ENCODE measurements around the gene PTTG1IP.
A peak's percentile ranks its signal among the peaks of the same experiment; 100 is the strongest.

The PTTG1IP gene

DNA sequence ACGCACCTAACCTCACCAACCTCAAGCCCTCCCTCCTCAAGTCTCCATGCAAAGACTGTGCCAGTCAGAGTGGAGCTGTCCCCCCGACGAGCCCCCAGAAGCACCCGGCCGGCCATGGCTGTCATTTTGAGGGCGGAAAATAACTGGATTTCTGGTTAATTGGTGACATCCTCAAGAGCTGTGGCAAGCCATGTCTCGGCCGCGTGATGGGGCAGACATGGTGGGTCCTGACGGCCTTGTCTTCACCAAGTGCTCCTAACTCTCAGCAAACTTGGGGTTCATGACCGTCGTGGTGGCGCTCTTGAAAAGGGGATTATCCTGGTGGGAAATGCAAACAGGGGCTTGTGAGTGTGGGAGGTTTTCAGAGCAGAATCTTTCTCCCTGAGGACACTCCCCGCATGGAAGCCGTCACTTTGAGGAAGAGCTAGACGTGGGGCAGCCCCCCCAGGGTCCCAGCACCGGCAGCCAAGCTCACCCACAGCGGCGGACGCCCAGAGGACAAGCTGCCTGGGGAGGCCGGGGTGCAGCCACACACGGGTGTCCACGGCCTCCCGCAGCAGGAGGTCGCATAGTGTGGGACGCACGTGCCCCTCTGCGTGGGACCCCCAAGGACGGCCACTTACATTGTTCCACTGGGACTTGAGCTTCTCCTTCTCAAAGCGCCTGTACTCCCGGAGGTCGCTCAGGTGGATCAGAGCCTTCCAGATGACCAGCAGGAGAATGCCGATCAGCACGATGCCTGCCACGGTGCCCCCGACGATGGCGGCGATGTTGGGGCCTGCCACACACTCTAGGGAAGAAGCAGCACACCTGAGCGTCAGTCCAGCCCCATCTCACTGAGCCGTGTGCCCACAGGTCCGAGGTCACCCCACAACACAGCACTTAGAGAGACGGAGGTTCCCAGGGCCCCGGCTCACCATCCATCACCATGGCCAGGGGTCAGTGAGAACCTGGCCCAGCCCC, 12.9 kb upstream of the PTTG1IP start:
- H3K27me3 ChIP-seq (replicated peaks in 2 of 5; ENCODE audit: control insufficient read depth in 4 of 5, insufficient read depth in 5 of 5, low read length in 4 of 5), result no peaks in the 10 kb centered on the region
- H3K36me3 ChIP-seq (ENCODE audit: control insufficient read depth in 4 of 4, insufficient read depth in 4 of 4, low read length in 3 of 4), result peaks cover 2 to 47% (median 25%) of the 10 kb centered on the region in 4 experiments
- H3K4me1 ChIP-seq (ENCODE audit: control extremely low read depth in 1 of 4, control insufficient read depth in 4 of 4, insufficient read depth in 4 of 4, low read length in 3 of 4), result peaks cover 7 to 29% (median 25%) of the 10 kb centered on the region in 4 experiments
- ChIA-PET CTCF (interaction anchor here (1.3 to 1.5 kb wide), 3 partner anchors 11 to 81 kb away, joined by 3 to 4 read pairs (median 3); no protein-coding TSS in a partner anchor), POLR2A (no interaction called here)
- WGBS (ENCODE audit: insufficient coverage), result 97% methylated on average over 42 of the region's 44 CpGs
- H3K4me3 ChIP-seq (ENCODE audit: control insufficient read depth in 1 of 7, extremely low read depth in 1 of 7, insufficient read depth in 4 of 7, low read depth in 2 of 7, low read length in 6 of 7), result no peak overlapping the region
- no peaks in the 10 kb centered on the region for H3K9me3 ChIP-seq (ENCODE audit: control extremely low read depth in 1 of 5, control insufficient read depth in 4 of 5, insufficient read depth in 2 of 5, low read depth in 1 of 5, low read length in 4 of 5)
- H3K27ac ChIP-seq (ENCODE audit: insufficient read depth in 1 of 2, low read depth in 1 of 2, low read length in 2 of 2, poor library complexity in 1 of 2, severe bottlenecking in 2 of 2), result no peak overlapping the region
- no peak for DNase-seq

DNA sequence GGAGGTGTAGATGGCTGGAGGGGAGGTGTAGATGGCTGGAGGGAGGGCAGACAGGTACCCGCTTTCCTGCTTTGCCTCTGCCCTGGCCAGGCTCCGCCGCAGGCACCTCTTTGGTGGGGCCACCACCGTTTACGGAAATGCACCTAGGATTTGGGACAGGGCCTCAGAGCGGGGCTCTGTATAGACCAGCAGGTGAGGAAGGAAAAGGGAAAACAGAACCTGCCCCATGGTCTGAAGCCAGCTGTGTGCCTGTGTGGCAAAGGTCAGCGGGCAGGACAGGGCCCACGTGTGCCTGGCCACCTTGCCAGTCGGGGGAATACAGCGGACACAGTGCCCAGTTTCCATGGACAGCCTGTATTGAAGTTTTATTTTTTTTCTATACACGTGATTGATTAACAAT, 12.1 kb upstream of the PTTG1IP start:
- H3K9me3 ChIP-seq (ENCODE audit: control extremely low read depth in 1 of 5, control insufficient read depth in 4 of 5, insufficient read depth in 2 of 5, low read depth in 1 of 5, low read length in 4 of 5), result no peaks in the 10 kb centered on the region
- DNase-seq, result no peak
- H3K4me1 ChIP-seq (ENCODE audit: control extremely low read depth in 1 of 4, control insufficient read depth in 4 of 4, insufficient read depth in 4 of 4, low read length in 3 of 4), result peaks cover 11 to 36% (median 32%) of the 10 kb centered on the region in 4 experiments
- H3K27ac ChIP-seq (ENCODE audit: insufficient read depth in 1 of 2, low read depth in 1 of 2, low read length in 2 of 2, poor library complexity in 1 of 2, severe bottlenecking in 2 of 2), result no peak overlapping the region
- H3K36me3 ChIP-seq (ENCODE audit: control insufficient read depth in 4 of 4, insufficient read depth in 4 of 4, low read length in 3 of 4), result peaks cover 2 to 43% (median 25%) of the 10 kb centered on the region in 4 experiments
- 87% methylated on average over 5 of the region's 11 CpGs for WGBS (ENCODE audit: insufficient coverage)
- no peak overlapping the region for H3K4me3 ChIP-seq (ENCODE audit: control insufficient read depth in 1 of 7, extremely low read depth in 1 of 7, insufficient read depth in 4 of 7, low read depth in 2 of 7, low read length in 6 of 7)
- H3K27me3 ChIP-seq (replicated peaks in 2 of 5; ENCODE audit: control insufficient read depth in 4 of 5, insufficient read depth in 5 of 5, low read length in 4 of 5), result no peaks in the 10 kb centered on the region
- POLR2A ChIA-PET, result no interaction called here
- CTCF ChIA-PET, result interaction anchor here (1.4 to 1.5 kb wide), 2 partner anchors 12 to 81 kb away, joined by 3 read pairs; no protein-coding TSS in a partner anchor

DNA sequence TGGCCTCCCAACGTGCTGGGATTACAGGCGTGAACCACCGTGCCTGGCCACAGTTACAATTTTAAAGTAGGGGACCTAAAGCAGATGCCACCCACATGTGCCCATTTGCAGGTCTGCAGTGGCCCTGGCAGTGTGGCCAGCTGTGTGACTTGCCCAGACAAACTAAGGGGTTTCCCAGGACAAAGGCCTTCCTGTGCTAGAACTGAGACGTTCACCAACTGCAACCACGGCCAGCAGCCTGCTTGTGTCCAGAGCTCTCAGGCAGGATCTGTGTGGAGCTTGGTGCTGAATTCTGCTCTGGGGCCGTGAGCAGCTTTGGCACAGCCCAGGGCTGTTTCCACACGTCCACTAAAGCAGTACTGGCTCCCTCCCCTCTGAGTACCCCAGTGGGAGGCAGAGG, 10.6 kb upstream of the PTTG1IP start:
- DNase-seq, result no peak
- CTCF ChIA-PET, result interaction anchor here (1.0 to 4.5 kb wide), 3 partner anchors 11 to 66 kb away, joined by 3 to 50 read pairs (median 3); no protein-coding TSS in a partner anchor
- WGBS (ENCODE audit: insufficient coverage), result 83% methylated on average over 6 of the region's 7 CpGs
- POLR2A ChIA-PET, result interaction anchor here (0.6 to 1.3 kb wide), 2 partner anchors 9 to 74 kb away, joined by 3 to 4 read pairs; no protein-coding TSS in a partner anchor
- Histone ChIP-seq H3K9me3 (ENCODE audit: control extremely low read depth in 1 of 5, control insufficient read depth in 4 of 5, insufficient read depth in 2 of 5, low read depth in 1 of 5, low read length in 4 of 5) (no peaks in the 10 kb centered on the region), H3K4me3 (ENCODE audit: control insufficient read depth in 1 of 7, extremely low read depth in 1 of 7, insufficient read depth in 4 of 7, low read depth in 2 of 7, low read length in 6 of 7) (no peak overlapping the region), H3K36me3 (ENCODE audit: control insufficient read depth in 4 of 4, insufficient read depth in 4 of 4, low read length in 3 of 4) (peaks cover 2 to 31% (median 21%) of the 10 kb centered on the region in 4 experiments), H3K4me1 (ENCODE audit: control extremely low read depth in 1 of 4, control insufficient read depth in 4 of 4, insufficient read depth in 4 of 4, low read length in 3 of 4) (peaks cover 25 to 51% (median 47%) of the 10 kb centered on the region in 4 experiments), H3K27me3 (replicated peaks in 2 of 5; ENCODE audit: control insufficient read depth in 4 of 5, insufficient read depth in 5 of 5, low read length in 4 of 5) (no peaks in the 10 kb centered on the region), H3K27ac (ENCODE audit: insufficient read depth in 1 of 2, low read depth in 1 of 2, low read length in 2 of 2, poor library complexity in 1 of 2, severe bottlenecking in 2 of 2) (no peak overlapping the region)

DNA sequence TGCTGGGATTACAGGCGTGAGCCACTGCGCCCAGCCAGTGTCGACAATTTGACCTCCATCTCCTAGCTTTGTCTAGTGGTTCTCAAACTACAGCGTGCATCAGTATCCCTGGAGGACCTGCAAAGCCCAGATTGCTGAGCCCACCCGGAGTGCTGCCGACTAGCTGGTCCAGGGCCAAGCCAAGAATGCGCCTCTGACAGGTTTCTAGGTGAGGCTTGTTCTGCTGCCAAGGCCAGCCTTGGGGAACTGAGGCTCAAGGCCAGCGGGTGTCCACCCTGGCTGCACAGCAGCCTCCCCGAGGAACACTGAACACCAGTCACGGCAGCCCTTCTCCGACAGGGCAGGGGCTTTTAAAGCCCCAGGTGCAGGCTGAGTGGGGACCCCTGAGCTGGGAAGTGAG, 9.8 kb upstream of the PTTG1IP start:
- no peak overlapping the region for H3K4me3 ChIP-seq (ENCODE audit: control insufficient read depth in 1 of 7, extremely low read depth in 1 of 7, insufficient read depth in 4 of 7, low read depth in 2 of 7, low read length in 6 of 7)
- CTCF ChIA-PET, result interaction anchor here (0.7 to 4.5 kb wide), 7 partner anchors 9 to 91 kb away, joined by 3 to 50 read pairs (median 3); partner anchors contain the start of gene PTTG1IP

DNA sequence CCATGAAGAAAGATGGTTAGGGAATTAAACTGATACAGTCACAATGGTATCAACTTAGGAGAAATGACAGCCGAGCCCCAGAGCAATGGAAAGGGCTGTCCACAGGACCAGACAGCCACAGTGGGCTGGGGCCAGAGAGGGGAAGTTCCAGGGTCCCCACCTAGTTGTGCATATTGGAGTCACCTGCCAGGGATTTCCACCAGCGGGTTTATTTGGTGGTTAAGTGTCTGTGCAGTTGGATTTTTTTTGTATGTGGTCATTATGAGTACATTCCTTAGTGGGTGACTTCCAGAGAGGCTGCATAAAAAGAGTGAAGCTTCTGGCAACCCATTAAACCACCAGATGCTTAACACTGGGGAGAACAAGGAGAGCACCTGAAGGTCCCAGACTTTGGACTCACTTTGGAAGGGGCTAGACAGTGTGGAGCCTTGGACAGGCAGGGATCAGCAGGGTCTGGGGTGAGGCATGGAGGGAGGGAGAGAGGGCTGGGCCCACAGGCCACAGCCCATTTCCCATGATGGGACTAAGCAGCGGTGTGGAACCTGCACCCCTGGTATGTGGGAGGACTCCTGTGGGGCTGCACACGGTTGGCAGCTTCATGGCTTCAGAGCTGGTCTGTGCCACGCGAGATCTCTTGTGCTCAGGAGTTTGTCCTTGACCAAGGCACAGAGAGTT, 7.8 kb upstream of the PTTG1IP start:
- Histone ChIP-seq H3K4me1 (ENCODE audit: control extremely low read depth in 1 of 4, control insufficient read depth in 4 of 4, insufficient read depth in 4 of 4, low read length in 3 of 4) (peaks cover 39 to 73% (median 66%) of the 10 kb centered on the region in 4 experiments), H3K36me3 (ENCODE audit: control insufficient read depth in 4 of 4, insufficient read depth in 4 of 4, low read length in 3 of 4) (peaks cover 0 to 9% (median 5%) of the 10 kb centered on the region in 4 experiments), H3K4me3 (ENCODE audit: control insufficient read depth in 1 of 7, extremely low read depth in 1 of 7, insufficient read depth in 4 of 7, low read depth in 2 of 7, low read length in 6 of 7) (peak overlapping the region in 6 of 7 experiments; percentile 4 to 46 (median 25)), H3K27me3 (replicated peaks in 2 of 5; ENCODE audit: control insufficient read depth in 4 of 5, insufficient read depth in 5 of 5, low read length in 4 of 5) (no peaks in the 10 kb centered on the region), H3K9me3 (ENCODE audit: control extremely low read depth in 1 of 5, control insufficient read depth in 4 of 5, insufficient read depth in 2 of 5, low read depth in 1 of 5, low read length in 4 of 5) (no peaks in the 10 kb centered on the region), H3K27ac (ENCODE audit: insufficient read depth in 1 of 2, low read depth in 1 of 2, low read length in 2 of 2, poor library complexity in 1 of 2, severe bottlenecking in 2 of 2) (peak overlapping the region; percentile 75 to 77)
- ChIA-PET CTCF (interaction anchor here (0.9 to 4.5 kb wide), 9 partner anchors 10 to 89 kb away, joined by 3 to 50 read pairs (median 3); no protein-coding TSS in a partner anchor), POLR2A (interaction anchor here (1.0 to 1.7 kb wide), 5 partner anchors 12 to 45 kb away, joined by 3 to 6 read pairs (median 4); no protein-coding TSS in a partner anchor)
- DNase-seq, result peak; percentile 45 to 92 (median 89)
- 38% methylated on average over 5 of the region's 6 CpGs for WGBS (ENCODE audit: insufficient coverage)

More for the DNA sequence above, 9.8 kb upstream of the PTTG1IP start:
- Histone ChIP-seq H3K4me1 (ENCODE audit: control extremely low read depth in 1 of 4, control insufficient read depth in 4 of 4, insufficient read depth in 4 of 4, low read length in 3 of 4) (peaks cover 32 to 59% (median 55%) of the 10 kb centered on the region in 4 experiments), H3K27ac (ENCODE audit: insufficient read depth in 1 of 2, low read depth in 1 of 2, low read length in 2 of 2, poor library complexity in 1 of 2, severe bottlenecking in 2 of 2) (no peak overlapping the region), H3K36me3 (ENCODE audit: control insufficient read depth in 4 of 4, insufficient read depth in 4 of 4, low read length in 3 of 4) (peaks cover 2 to 28% (median 18%) of the 10 kb centered on the region in 4 experiments), H3K9me3 (ENCODE audit: control extremely low read depth in 1 of 5, control insufficient read depth in 4 of 5, insufficient read depth in 2 of 5, low read depth in 1 of 5, low read length in 4 of 5) (no peaks in the 10 kb centered on the region), H3K27me3 (replicated peaks in 2 of 5; ENCODE audit: control insufficient read depth in 4 of 5, insufficient read depth in 5 of 5, low read length in 4 of 5) (no peaks in the 10 kb centered on the region)
- DNase-seq, result no peak
- WGBS (ENCODE audit: insufficient coverage), result 92% methylated on average over 11 of the region's 11 CpGs
- POLR2A ChIA-PET, result interaction anchor here (1.3 kb wide), 1 partner anchor 10 kb away, joined by 4 read pairs; no protein-coding TSS in a partner anchor

DNA sequence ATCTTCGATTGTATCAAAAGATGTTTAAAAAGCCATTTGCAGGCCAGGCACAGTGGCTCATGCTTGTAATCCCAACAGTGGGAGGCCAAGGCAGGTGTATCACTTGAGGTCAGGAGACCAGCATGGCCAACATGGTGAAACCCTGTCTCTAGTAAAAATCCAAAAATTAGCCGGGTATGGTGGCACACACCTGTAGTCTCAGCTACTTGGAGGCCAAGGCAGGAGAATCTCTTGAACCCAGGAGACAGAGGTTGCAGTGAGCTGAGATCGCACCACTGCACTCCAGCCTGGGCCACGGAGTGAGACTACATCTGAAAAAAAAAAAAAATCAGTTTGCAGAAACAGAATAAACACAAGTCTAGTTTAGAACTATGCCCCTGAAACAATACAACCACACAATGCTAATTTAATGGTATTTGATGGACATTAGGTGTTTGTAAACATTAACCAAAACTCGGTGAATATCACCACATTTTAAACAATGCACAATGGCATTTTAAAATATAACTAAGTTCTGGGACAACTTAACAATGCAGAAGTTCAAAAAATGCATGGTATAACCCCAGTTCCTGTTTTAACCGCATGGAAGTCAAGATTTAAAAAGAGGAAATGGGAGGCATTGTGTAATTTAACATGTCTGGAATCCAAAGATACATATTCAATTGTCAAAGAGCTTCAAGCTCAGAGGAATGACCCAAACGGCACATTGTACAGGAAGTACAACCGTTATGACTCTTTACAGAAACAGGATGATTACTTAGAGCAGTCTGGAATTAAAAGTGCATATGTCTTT, 7.1 kb upstream of the PTTG1IP start:
- Histone ChIP-seq H3K4me3 (ENCODE audit: control insufficient read depth in 1 of 7, extremely low read depth in 1 of 7, insufficient read depth in 4 of 7, low read depth in 2 of 7, low read length in 6 of 7) (peak overlapping the region in 4 of 7 experiments; percentile 23 to 46 (median 42)), H3K9me3 (ENCODE audit: control extremely low read depth in 1 of 5, control insufficient read depth in 4 of 5, insufficient read depth in 2 of 5, low read depth in 1 of 5, low read length in 4 of 5) (no peaks in the 10 kb centered on the region), H3K4me1 (ENCODE audit: control extremely low read depth in 1 of 4, control insufficient read depth in 4 of 4, insufficient read depth in 4 of 4, low read length in 3 of 4) (peaks cover 42 to 79% (median 72%) of the 10 kb centered on the region in 4 experiments), H3K36me3 (ENCODE audit: control insufficient read depth in 4 of 4, insufficient read depth in 4 of 4, low read length in 3 of 4) (peaks cover 0 to 2% (median under 1%) of the 10 kb centered on the region in 4 experiments), H3K27ac (ENCODE audit: insufficient read depth in 1 of 2, low read depth in 1 of 2, low read length in 2 of 2, poor library complexity in 1 of 2, severe bottlenecking in 2 of 2) (peak overlapping the region; percentile 75 to 77), H3K27me3 (replicated peaks in 2 of 5; ENCODE audit: control insufficient read depth in 4 of 5, insufficient read depth in 5 of 5, low read length in 4 of 5) (no peaks in the 10 kb centered on the region)
- 36% methylated on average over 5 of the region's 8 CpGs for WGBS (ENCODE audit: insufficient coverage)
- CTCF ChIA-PET, result interaction anchor here (0.9 to 4.5 kb wide), 9 partner anchors 9 to 73 kb away, joined by 3 to 50 read pairs (median 4); no protein-coding TSS in a partner anchor
- peak; percentile 91 to 98 (median 95) for DNase-seq
- POLR2A ChIA-PET, result interaction anchor here (0.6 to 1.7 kb wide), 7 partner anchors 11 to 370 kb away, joined by 3 to 6 read pairs (median 3); no protein-coding TSS in a partner anchor
